Measurements from ENCODE around the gene TMCC1. TPM values are rescaled to one million over a fixed set of nuclear protein-coding genes. Genes with fewer than 3 reads are reported as not detected.

The TMCC1 gene
- total RNA-seq, 2 experiments from 2014 or later = 15.2 TPM

DNA sequence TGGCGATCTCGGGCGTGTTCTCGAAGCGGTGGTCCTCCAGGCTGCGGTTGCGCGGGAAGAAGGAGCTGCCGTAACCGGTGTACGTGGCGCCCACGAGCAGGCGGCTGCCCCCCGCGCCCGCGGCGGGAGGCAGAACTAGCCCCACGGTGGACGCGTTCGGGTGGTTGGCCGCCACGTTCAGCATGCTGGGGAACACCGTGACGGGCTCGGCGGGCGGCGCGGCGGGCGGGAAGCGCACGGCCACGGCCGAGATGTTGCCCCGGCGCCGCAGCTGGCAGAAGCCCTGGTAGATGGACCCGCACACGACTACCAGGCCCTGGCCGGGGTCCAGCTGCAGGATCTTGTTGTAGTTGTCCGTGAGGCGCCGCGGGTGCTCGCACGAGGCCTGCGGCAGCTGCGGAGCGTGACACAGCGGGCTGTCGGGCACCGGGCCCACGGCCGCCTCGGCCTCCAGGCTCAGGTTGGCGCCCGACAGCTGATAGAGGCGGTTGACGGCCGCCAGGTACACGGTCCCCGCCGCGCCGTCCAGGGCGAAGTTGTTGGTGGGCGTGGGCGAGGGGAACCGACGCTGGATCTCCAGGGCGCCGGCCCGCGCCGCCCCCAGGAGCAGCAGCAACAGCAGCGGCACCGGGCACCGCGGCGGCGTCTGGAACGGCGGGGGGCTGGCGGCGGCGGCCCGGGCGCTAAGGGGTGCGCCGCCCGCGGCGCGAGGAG is 287.4 kb downstream of the TMCC1 start:
- DNase-seq = peak; percentile 15
- H3K36me3 Mint-ChIP-seq = no peaks in the 10 kb centered on the region
- H3K4me1 Mint-ChIP-seq = peaks cover 8% of the 10 kb centered on the region
- H3K4me3 Mint-ChIP-seq = peak overlapping the region; percentile 80
- no peak overlapping the region for H3K27ac Mint-ChIP-seq
- no peaks in the 10 kb centered on the region for H3K9me3 Mint-ChIP-seq
- peaks cover 36% of the 10 kb centered on the region for H3K27me3 Mint-ChIP-seq

DNA sequence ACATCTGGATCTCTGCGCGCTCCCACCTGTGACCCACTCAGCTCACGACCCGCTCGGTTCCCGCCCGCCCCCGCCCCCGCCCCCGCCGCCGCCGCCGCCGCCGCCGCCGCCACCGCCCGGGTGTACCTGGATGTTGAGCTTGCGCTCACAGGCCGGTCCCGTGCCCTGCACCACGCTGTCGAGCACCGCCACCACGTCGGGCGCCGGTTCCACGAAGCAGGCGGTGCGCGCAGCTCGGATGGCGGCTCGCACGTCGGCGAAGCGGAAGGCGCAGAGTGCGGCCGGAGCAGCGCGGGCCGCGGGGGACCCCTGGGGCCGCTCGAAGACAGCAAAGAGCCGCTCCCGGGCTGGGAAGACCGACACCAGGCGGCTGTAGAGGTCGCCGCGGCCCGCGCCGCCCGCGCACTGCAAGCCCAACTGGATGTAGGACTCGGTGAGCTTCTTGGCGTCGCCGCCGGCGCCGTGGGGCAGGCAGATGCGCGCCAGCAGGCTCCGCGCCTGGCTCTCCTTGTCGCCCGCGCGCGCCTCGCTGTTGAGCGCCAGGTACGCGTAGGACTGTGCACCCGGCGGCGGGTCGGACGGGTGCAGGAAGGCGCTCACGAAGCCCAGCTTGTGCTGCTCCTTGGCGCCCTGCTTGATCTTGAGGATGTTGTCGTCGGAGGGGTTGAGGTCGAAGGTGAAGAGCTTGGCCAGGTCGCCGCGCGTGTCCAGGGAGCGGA is 288.1 kb downstream of the TMCC1 start:
- Mint-ChIP-seq H3K27ac (no peak overlapping the region), H3K9me3 (no peaks in the 10 kb centered on the region), H3K36me3 (no peaks in the 10 kb centered on the region), H3K4me1 (peaks cover 8% of the 10 kb centered on the region), H3K27me3 (peaks cover 36% of the 10 kb centered on the region), H3K4me3 (peak overlapping the region; percentile 80)
- peak; percentile 53 for DNase-seq

DNA sequence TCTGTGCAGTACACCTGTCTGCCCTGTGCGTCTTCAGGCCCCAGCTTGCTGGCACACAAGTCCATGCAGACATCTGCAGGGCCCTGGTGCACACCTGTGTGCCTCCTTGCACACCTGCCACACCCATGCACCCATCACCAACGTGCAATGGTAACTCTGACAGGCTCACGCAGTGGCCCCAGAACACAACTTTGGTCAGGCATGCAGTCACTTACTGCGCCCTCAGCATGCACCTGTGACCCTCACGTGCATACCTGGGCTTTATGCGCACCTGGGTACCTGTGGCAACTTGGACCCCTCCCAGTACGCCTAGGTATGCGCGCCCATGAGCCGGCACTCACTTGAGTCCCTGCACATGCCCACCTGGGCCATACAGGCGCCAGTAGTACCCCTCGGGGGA is 288.7 kb downstream of the TMCC1 start:
- no peak overlapping the region for H3K4me3 Mint-ChIP-seq
- peaks cover 8% of the 10 kb centered on the region for H3K4me1 Mint-ChIP-seq
- peaks cover 36% of the 10 kb centered on the region for H3K27me3 Mint-ChIP-seq
- H3K27ac Mint-ChIP-seq = no peak overlapping the region
- H3K36me3 Mint-ChIP-seq = no peaks in the 10 kb centered on the region
- H3K9me3 Mint-ChIP-seq = no peaks in the 10 kb centered on the region
- no peak for DNase-seq

DNA sequence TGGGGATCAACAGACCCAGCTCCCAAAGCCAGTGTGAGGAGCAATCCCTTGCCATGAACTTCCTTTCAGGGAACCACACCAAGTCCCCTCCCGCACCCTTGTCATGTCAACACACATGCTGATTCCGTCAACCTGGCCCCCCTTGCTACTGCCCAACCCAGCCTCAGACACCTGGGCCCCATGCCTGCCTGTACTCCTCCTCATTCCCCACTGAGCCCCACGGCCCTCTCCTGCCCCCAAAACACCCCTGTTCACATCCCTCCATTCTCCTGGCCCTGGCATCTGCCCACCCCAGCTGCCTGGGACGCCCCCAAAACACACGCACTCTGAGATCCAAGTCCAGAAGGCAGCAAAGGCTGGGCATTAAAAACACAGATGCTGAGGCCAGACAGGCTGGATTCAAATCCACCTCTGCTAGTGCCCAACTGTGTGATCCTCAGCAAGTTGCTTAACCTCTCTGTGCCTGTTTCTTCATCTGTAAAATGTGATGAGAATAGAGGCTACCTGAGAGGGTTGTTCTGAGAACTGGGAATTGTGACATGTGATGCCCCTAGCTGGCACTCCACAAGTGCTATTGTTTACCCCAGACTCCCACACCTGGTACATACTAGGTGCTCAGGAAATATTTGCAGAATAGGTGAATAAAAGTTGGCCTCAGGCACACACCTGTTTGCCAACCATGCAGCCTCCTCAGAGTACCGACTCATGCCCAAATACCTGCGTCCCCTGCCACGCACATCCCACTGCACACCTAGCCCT is 289.3 kb downstream of the TMCC1 start:
- H3K9me3 Mint-ChIP-seq = no peaks in the 10 kb centered on the region
- H3K36me3 Mint-ChIP-seq = no peaks in the 10 kb centered on the region
- no peak overlapping the region for H3K27ac Mint-ChIP-seq
- DNase-seq = no peak
- no peak overlapping the region for H3K4me3 Mint-ChIP-seq
- H3K4me1 Mint-ChIP-seq = peaks cover 11% of the 10 kb centered on the region
- peaks cover 36% of the 10 kb centered on the region for H3K27me3 Mint-ChIP-seq

GRCh38 chr3:129603561-129603942 is 290.0 kb downstream of the TMCC1 start:
- H3K36me3 Mint-ChIP-seq = no peaks in the 10 kb centered on the region
- no peak overlapping the region for H3K4me3 Mint-ChIP-seq
- peaks cover 11% of the 10 kb centered on the region for H3K4me1 Mint-ChIP-seq
- no peaks in the 10 kb centered on the region for H3K9me3 Mint-ChIP-seq
- peaks cover 32% of the 10 kb centered on the region for H3K27me3 Mint-ChIP-seq
- no peak for DNase-seq
- H3K27ac Mint-ChIP-seq = no peak overlapping the region

- H3K9me3 Mint-ChIP-seq = no peaks in the 10 kb centered on the region
- H3K27ac Mint-ChIP-seq = no peak overlapping the region
- peaks cover 11% of the 10 kb centered on the region for H3K4me1 Mint-ChIP-seq
- peaks cover 29% of the 10 kb centered on the region for H3K27me3 Mint-ChIP-seq
- H3K4me3 Mint-ChIP-seq = no peak overlapping the region
- DNase-seq = no peak
- H3K36me3 Mint-ChIP-seq = no peaks in the 10 kb centered on the region
These were observed 290.6 kb downstream of the TMCC1 start for GRCh38 chr3:129602730-129603560.

DNA sequence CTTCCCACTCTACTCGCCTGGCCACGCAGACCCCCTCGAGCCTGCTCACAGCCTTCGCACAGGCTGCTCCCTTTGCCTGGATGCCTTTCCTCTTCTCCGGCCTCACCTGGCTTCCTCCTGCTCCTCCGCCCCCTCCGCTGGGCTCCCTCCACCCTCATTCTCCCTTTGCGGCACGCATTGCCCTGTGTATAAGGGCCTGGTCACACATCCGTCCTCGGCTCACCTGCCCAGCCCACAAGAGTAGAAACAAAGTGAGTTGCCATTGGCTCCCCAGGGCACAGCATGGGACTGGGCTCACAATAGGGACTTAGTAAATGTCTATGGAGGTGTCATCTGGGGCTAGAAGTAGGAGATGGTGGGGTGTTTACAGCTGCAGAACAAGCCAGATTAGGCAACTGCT is 291.2 kb downstream of the TMCC1 start:
- Mint-ChIP-seq H3K36me3 (no peaks in the 10 kb centered on the region), H3K4me3 (no peak overlapping the region), H3K9me3 (no peaks in the 10 kb centered on the region), H3K27ac (no peak overlapping the region), H3K27me3 (peaks cover 27% of the 10 kb centered on the region), H3K4me1 (peaks cover 10% of the 10 kb centered on the region)
- DNase-seq = no peak

- peaks cover 5% of the 10 kb centered on the region for H3K4me1 Mint-ChIP-seq
These were observed 291.8 kb downstream of the TMCC1 start for GRCh38 chr3:129601713-129602112.

GRCh38 chr3:129600348-129600747 is 293.2 kb downstream of the TMCC1 start:
- Mint-ChIP-seq H3K9me3 (no peaks in the 10 kb centered on the region), H3K36me3 (no peaks in the 10 kb centered on the region), H3K27ac (no peak overlapping the region), H3K4me1 (peaks cover 2% of the 10 kb centered on the region), H3K4me3 (no peak overlapping the region), H3K27me3 (peaks cover 17% of the 10 kb centered on the region)
- DNase-seq = no peak

More at GRCh38 chr3:129601713-129602112, 291.8 kb downstream of the TMCC1 start:
- no peaks in the 10 kb centered on the region for H3K36me3 Mint-ChIP-seq
- no peak for DNase-seq
- no peaks in the 10 kb centered on the region for H3K9me3 Mint-ChIP-seq
- peaks cover 21% of the 10 kb centered on the region for H3K27me3 Mint-ChIP-seq
- no peak overlapping the region for H3K27ac Mint-ChIP-seq
- no peak overlapping the region for H3K4me3 Mint-ChIP-seq

GRCh38 chr3:129599607-129600006 is 293.9 kb downstream of the TMCC1 start:
- Mint-ChIP-seq H3K4me3 (no peak overlapping the region), H3K27me3 (peaks cover 17% of the 10 kb centered on the region), H3K36me3 (no peaks in the 10 kb centered on the region), H3K9me3 (no peaks in the 10 kb centered on the region), H3K4me1 (peaks cover 2% of the 10 kb centered on the region), H3K27ac (no peak overlapping the region)
- DNase-seq = no peak

GRCh38 chr3:129599073-129599472 is 294.4 kb downstream of the TMCC1 start:
- no peak overlapping the region for H3K4me3 Mint-ChIP-seq
- H3K9me3 Mint-ChIP-seq = no peaks in the 10 kb centered on the region
- H3K36me3 Mint-ChIP-seq = no peaks in the 10 kb centered on the region
- no peak overlapping the region for H3K27ac Mint-ChIP-seq
- peaks cover 16% of the 10 kb centered on the region for H3K27me3 Mint-ChIP-seq
- no peak for DNase-seq
- H3K4me1 Mint-ChIP-seq = peaks cover 8% of the 10 kb centered on the region

DNA sequence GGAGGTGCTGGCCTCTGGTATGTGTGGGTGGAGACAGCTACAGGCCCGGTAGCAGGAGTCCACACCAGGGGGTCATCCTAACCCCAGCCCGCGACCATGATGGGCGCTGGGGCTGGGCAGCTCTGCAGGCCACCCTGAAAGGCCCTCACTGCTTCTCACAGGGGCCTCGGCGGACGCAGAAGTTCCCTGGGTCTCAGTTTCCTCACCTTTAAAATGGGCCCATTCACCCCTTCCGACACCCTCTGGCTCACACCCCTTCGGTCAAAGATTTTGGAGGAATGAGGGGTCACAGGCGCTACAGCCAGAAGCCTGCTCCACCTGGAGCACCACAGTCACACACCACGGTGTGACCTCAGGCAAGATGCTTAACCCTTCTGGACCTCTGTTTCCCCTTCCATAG is 295.0 kb downstream of the TMCC1 start:
- Mint-ChIP-seq H3K36me3 (no peaks in the 10 kb centered on the region), H3K27ac (no peak overlapping the region), H3K4me1 (peaks cover 13% of the 10 kb centered on the region), H3K9me3 (no peaks in the 10 kb centered on the region), H3K27me3 (peaks cover 18% of the 10 kb centered on the region), H3K4me3 (no peak overlapping the region)
- DNase-seq = no peak

- Mint-ChIP-seq H3K27me3 (peaks cover 23% of the 10 kb centered on the region), H3K27ac (no peak overlapping the region), H3K4me1 (peaks cover 18% of the 10 kb centered on the region), H3K9me3 (no peaks in the 10 kb centered on the region), H3K36me3 (no peaks in the 10 kb centered on the region), H3K4me3 (no peak overlapping the region)
- DNase-seq = no peak
These were observed 295.5 kb downstream of the TMCC1 start for GRCh38 chr3:129598000-129598381.
